ENCODE measurements around the gene USP47. TPM values are rescaled to one million over a fixed set of nuclear protein-coding genes. Genes with fewer than 3 reads are reported as not detected.

The USP47 gene
- total and polyA plus RNA-seq, 2 of the 8 experiments (the other 6 are each of a cell fraction or from before 2014, with no cell fraction given), result 4.2 to 21.3 TPM

GRCh38 chr11:11998091-11998781 is 156.5 kb downstream of the USP47 start:
- no peaks in the 10 kb centered on the region for H3K27me3 ChIP-seq (replicated peaks in 1 of 4; ENCODE audit: control insufficient read depth in 3 of 4, extremely low read depth in 1 of 4, insufficient read depth in 3 of 4, low read length in 3 of 4)
- peaks cover 5 to 18% (median 15%) of the 10 kb centered on the region in 4 experiments; a peak in 7 of 8 replicates for H3K36me3 ChIP-seq (ENCODE audit: control insufficient read depth in 2 of 4, insufficient read depth in 4 of 4, low read length in 3 of 4)
- peaks cover 0 to 2% of the 10 kb centered on the region in 2 experiments for H4K20me1 ChIP-seq (replicated peaks in 1 of 2; ENCODE audit: control insufficient read depth in 1 of 2, insufficient read depth in 2 of 2, low read length in 2 of 2)
- no peaks in the 10 kb centered on the region for H3K79me2 ChIP-seq (ENCODE audit: control insufficient read depth in 1 of 2, insufficient read depth in 2 of 2, low read length in 2 of 2)
- no peak overlapping the region for H2BK15ac ChIP-seq (ENCODE audit: low read length)
- no peak overlapping the region for H3K4ac ChIP-seq (replicated peaks; ENCODE audit: insufficient read length, low read depth, low read length)
- ChIA-PET POLR2A (ENCODE audit: partially characterized antibody) (no interaction called here), CTCF (ENCODE audit: partially characterized antibody) (no interaction called here)
- no peak overlapping the region for H4K5ac ChIP-seq (ENCODE audit: insufficient read length, low read depth, low read length)
- H2BK120ac ChIP-seq (replicated peaks; ENCODE audit: low read depth, low read length), result no peak overlapping the region
- no peaks in the 10 kb centered on the region for H3K79me1 ChIP-seq (ENCODE audit: low read depth, low read length)
- no peak for FAIRE-seq
- no peak overlapping the region for H3K18ac ChIP-seq (ENCODE audit: extremely low read depth, low read length)
- H3K14ac ChIP-seq (ENCODE audit: insufficient read length), result no peak overlapping the region
- no peak overlapping the region for H2BK5ac ChIP-seq (ENCODE audit: low read depth, low read length)
- H3K9ac ChIP-seq (replicated peaks in 1 of 4; ENCODE audit: extremely low read depth in 1 of 4, low read depth in 3 of 4, low read length in 3 of 4), result no peak overlapping the region
- H3K4me3 ChIP-seq (ENCODE audit: extremely low read depth in 1 of 4, insufficient read depth in 2 of 4, low read depth in 3 of 4, low read length in 4 of 4), result no peak overlapping the region
- H3K4me1 ChIP-seq (replicated peaks in 1 of 4; ENCODE audit: control insufficient read depth in 3 of 4, insufficient read depth in 4 of 4, low read length in 3 of 4), result no peaks in the 10 kb centered on the region
- DNase-seq (ENCODE audit: low read depth in 1 of 2, low spot score in 2 of 2), result no peak
- H3K9me3 ChIP-seq (ENCODE audit: insufficient read depth in 2 of 2, low read depth in 1 of 2, low read length in 1 of 2), result no peaks in the 10 kb centered on the region
- H3K27ac ChIP-seq (ENCODE audit: low read depth, low read length), result no peak overlapping the region
- no peak overlapping the region for H3K56ac ChIP-seq (replicated peaks; ENCODE audit: insufficient read length, low read depth, low read length)
- no peak overlapping the region for H3K23ac ChIP-seq (ENCODE audit: insufficient read length)
- no peak overlapping the region for H2AFZ ChIP-seq (ENCODE audit: low read length)
- H4K91ac ChIP-seq (replicated peaks; ENCODE audit: insufficient read length, low read length), result no peak overlapping the region
- no peak overlapping the region for H4K8ac ChIP-seq (ENCODE audit: extremely low read depth, insufficient read depth, low read length)
- no peak overlapping the region for H2AK5ac ChIP-seq (ENCODE audit: low read depth, low read length)
- H2BK12ac ChIP-seq (ENCODE audit: low read depth, low read length), result no peak overlapping the region
- WGBS, 2 experiments (ENCODE audit: extremely low coverage in 1 of 2, insufficient coverage in 1 of 2, insufficient read length in 1 of 2, insufficient replicate concordance in 2 of 2, low coverage in 1 of 2, low lambda C conversion rate in 2 of 2, missing lambda C conversion rate in 1 of 2), result 90% methylated on average over 8 of the region's 8 CpGs; no CpG with 5 or more reads in 1 of the 2 experiments
- no peak overlapping the region for H2BK20ac ChIP-seq (ENCODE audit: low read length)
- H3K4me2 ChIP-seq (ENCODE audit: insufficient read depth in 1 of 2, low read depth in 2 of 2, low read length in 2 of 2), result no peak overlapping the region
- no peaks in the 10 kb centered on the region for H3K23me2 ChIP-seq (ENCODE audit: low read depth, low read length)
- no peak for TF ChIP-seq RXRA (IDR thresholded peaks at IDR 0.05; ENCODE audit: insufficient read depth, low read depth, low read length)
- TF ChIP-seq TEAD4 (IDR thresholded peaks at IDR 0.05; ENCODE audit: low read depth, low read length), result no peak
- no peak for TF ChIP-seq RBBP5 (IDR thresholded peaks at IDR 0.05; ENCODE audit: borderline replicate concordance, low read depth, low read length)
- no peak for TF ChIP-seq SP2 (IDR thresholded peaks at IDR 0.05; ENCODE audit: low read length)
- no peak for TF ChIP-seq NANOG (IDR thresholded peaks at IDR 0.05; ENCODE audit: insufficient read depth, low read depth, low read length, poor library complexity, severe bottlenecking)
- TF ChIP-seq TAF7 (optimal IDR thresholded peaks at IDR 0.05; ENCODE audit: borderline replicate concordance, low read depth, low read length), result no peak
- no peak for TF ChIP-seq EGR1 (IDR thresholded peaks at IDR 0.05; ENCODE audit: borderline replicate concordance, low read depth, low read length)
- TF ChIP-seq ZNF274 (IDR thresholded peaks at IDR 0.05; ENCODE audit: borderline replicate concordance, extremely low read depth, low read length), result no peak
- TF ChIP-seq CHD1 (IDR thresholded peaks at IDR 0.05; ENCODE audit: low read depth, low read length), result no peak
- TF ChIP-seq KDM5A (IDR thresholded peaks at IDR 0.05; ENCODE audit: low read length), result no peak
- TF ChIP-seq HDAC2 (IDR thresholded peaks at IDR 0.05; ENCODE audit: borderline replicate concordance in 1 of 2, low read depth in 2 of 2, low read length in 2 of 2), result no peak
- TF ChIP-seq HDAC6 (IDR thresholded peaks at IDR 0.05; ENCODE audit: low read depth, low read length), result no peak
- no peak for TF ChIP-seq CHD2 (IDR thresholded peaks at IDR 0.05; ENCODE audit: low read length)
- no peak for TF ChIP-seq MAFK (IDR thresholded peaks at IDR 0.05; ENCODE audit: low read depth, low read length)
